ENCODE results near the gene LTK. TPM values are rescaled to one million over a fixed set of nuclear protein-coding genes. Genes with fewer than 3 reads are reported as not detected.

LTK gene
- total and polyA plus RNA-seq, 2 of the 8 experiments (the other 6 are each of a cell fraction or from before 2014, with no cell fraction given), result 0.05 to 0.19 TPM

GRCh38 chr15:41464889-41465580 is 48.6 kb downstream of the LTK start:
- no peaks in the 10 kb centered on the region for H3K4me1 ChIP-seq (replicated peaks in 1 of 4; ENCODE audit: control insufficient read depth in 3 of 4, insufficient read depth in 4 of 4, low read length in 3 of 4)
- no peak overlapping the region for H3K56ac ChIP-seq (replicated peaks; ENCODE audit: insufficient read length, low read depth, low read length)
- H4K8ac ChIP-seq (ENCODE audit: extremely low read depth, insufficient read depth, low read length), result no peak overlapping the region
- no peak overlapping the region for H2AFZ ChIP-seq (ENCODE audit: low read length)
- H3K14ac ChIP-seq (ENCODE audit: insufficient read length), result no peak overlapping the region
- CTCF ChIA-PET (ENCODE audit: partially characterized antibody), result interaction anchor here (0.7 to 4.9 kb wide), 29 partner anchors 9 to 536 kb away, joined by 3 to 46 read pairs (median 5); partner anchors contain the start of genes ITPKA and LTK
- no peak overlapping the region for H3K4me2 ChIP-seq (ENCODE audit: insufficient read depth in 1 of 2, low read depth in 2 of 2, low read length in 2 of 2)
- no peak overlapping the region for H3K27ac ChIP-seq (ENCODE audit: low read depth, low read length)
- FAIRE-seq, result no peak
- H4K20me1 ChIP-seq (replicated peaks in 1 of 2; ENCODE audit: control insufficient read depth in 1 of 2, insufficient read depth in 2 of 2, low read length in 2 of 2), result peaks cover 0 to 4% of the 10 kb centered on the region in 2 experiments
- H3K9me3 ChIP-seq (ENCODE audit: insufficient read depth in 2 of 2, low read depth in 1 of 2, low read length in 1 of 2), result no peaks in the 10 kb centered on the region
- no peak overlapping the region for H2BK5ac ChIP-seq (ENCODE audit: low read depth, low read length)
- POLR2A ChIA-PET (ENCODE audit: partially characterized antibody), result interaction anchor here (0.8 to 1.3 kb wide), 2 partner anchors 8 to 27 kb away, joined by 3 to 4 read pairs; no protein-coding TSS in a partner anchor
- H3K23ac ChIP-seq (ENCODE audit: insufficient read length), result no peak overlapping the region
- no peaks in the 10 kb centered on the region for H3K27me3 ChIP-seq (replicated peaks in 1 of 4; ENCODE audit: control insufficient read depth in 3 of 4, extremely low read depth in 1 of 4, insufficient read depth in 3 of 4, low read length in 3 of 4)
- H4K5ac ChIP-seq (ENCODE audit: insufficient read length, low read depth, low read length), result no peak overlapping the region
- H2BK120ac ChIP-seq (replicated peaks; ENCODE audit: low read depth, low read length), result no peak overlapping the region
- H3K9ac ChIP-seq (replicated peaks in 1 of 4; ENCODE audit: extremely low read depth in 1 of 4, low read depth in 3 of 4, low read length in 3 of 4), result no peak overlapping the region
- H3K79me1 ChIP-seq (ENCODE audit: low read depth, low read length), result no peaks in the 10 kb centered on the region
- H3K4ac ChIP-seq (replicated peaks; ENCODE audit: insufficient read length, low read depth, low read length), result no peak overlapping the region
- no peak overlapping the region for H2BK12ac ChIP-seq (ENCODE audit: low read depth, low read length)
- H3K23me2 ChIP-seq (ENCODE audit: low read depth, low read length), result no peaks in the 10 kb centered on the region; the same call in 1 of the 2 replicates
- no peak for DNase-seq (ENCODE audit: low read depth in 1 of 2, low spot score in 2 of 2)
- no peak overlapping the region for H2AK5ac ChIP-seq (ENCODE audit: low read depth, low read length)
- H3K18ac ChIP-seq (ENCODE audit: extremely low read depth, low read length), result no peak overlapping the region
- 95% methylated on average over 9 of the region's 9 CpGs; no CpG with 5 or more reads in 1 of the 2 experiments for WGBS, 2 experiments (ENCODE audit: extremely low coverage in 1 of 2, insufficient coverage in 1 of 2, insufficient read length in 1 of 2, insufficient replicate concordance in 2 of 2, low coverage in 1 of 2, low lambda C conversion rate in 2 of 2, missing lambda C conversion rate in 1 of 2)
- no peak overlapping the region for H4K91ac ChIP-seq (replicated peaks; ENCODE audit: insufficient read length, low read length)
- H2BK20ac ChIP-seq (ENCODE audit: low read length), result no peak overlapping the region
- H3K36me3 ChIP-seq (ENCODE audit: control insufficient read depth in 2 of 4, insufficient read depth in 4 of 4, low read length in 3 of 4), result peaks cover 4 to 36% (median 23%) of the 10 kb centered on the region in 4 experiments; a peak in 7 of 8 replicates
- TF ChIP-seq EZH2 (IDR thresholded peaks at IDR 0.05; ENCODE audit: low read depth, low read length, severe bottlenecking) (no peak), NANOG (IDR thresholded peaks at IDR 0.05; ENCODE audit: insufficient read depth, low read depth, low read length, poor library complexity, severe bottlenecking) (no peak), MAFK (IDR thresholded peaks at IDR 0.05; ENCODE audit: low read depth, low read length) (no peak), TBP (IDR thresholded peaks at IDR 0.05; ENCODE audit: low read depth, low read length) (no peak), SAP30 (IDR thresholded peaks at IDR 0.05; ENCODE audit: insufficient read depth, insufficient replicate concordance, low read length) (no peak)
- no peaks in the 10 kb centered on the region for H3K79me2 ChIP-seq (ENCODE audit: control insufficient read depth in 1 of 2, insufficient read depth in 2 of 2, low read length in 2 of 2)
- no peak overlapping the region for H3K4me3 ChIP-seq (ENCODE audit: extremely low read depth in 1 of 4, insufficient read depth in 2 of 4, low read depth in 3 of 4, low read length in 4 of 4)
- no peak overlapping the region for H2BK15ac ChIP-seq (ENCODE audit: low read length)

Measured in H1 (cell line).